Myocyte (in vitro differentiated cells): ENCODE measurements around the gene SLC25A11. TPM values are rescaled to one million over a fixed set of nuclear protein-coding genes. Genes with fewer than 3 reads are reported as not detected.
"Not testable (repeated sequence)": the region's sequence is repeated elsewhere in the genome, so short reads cannot be mapped to it uniquely, and the experiment has no call there.

ENCODE experiments used
- DNase-seq: peaks from one replicate; pipeline ENCODE4 v3.0.0-alpha.2; 2012; ENCODE audit warnings: low read depth
- total RNA-seq: library from RNA; depleted of rRNA; stranded (reverse); fragments of >200 nt; gene quantifications from 2 replicates; pipeline ENCODE4 v1.2.3, GENCODE V29; 2014

Gene SLC25A11
- total RNA-seq, 1 donor from 2014 or later, result 87.4 TPM

- peak; percentile 90 for DNase-seq
Measured at GRCh38 chr17:4945176-4945943, 5.5 kb upstream of the SLC25A11 start.

DNA sequence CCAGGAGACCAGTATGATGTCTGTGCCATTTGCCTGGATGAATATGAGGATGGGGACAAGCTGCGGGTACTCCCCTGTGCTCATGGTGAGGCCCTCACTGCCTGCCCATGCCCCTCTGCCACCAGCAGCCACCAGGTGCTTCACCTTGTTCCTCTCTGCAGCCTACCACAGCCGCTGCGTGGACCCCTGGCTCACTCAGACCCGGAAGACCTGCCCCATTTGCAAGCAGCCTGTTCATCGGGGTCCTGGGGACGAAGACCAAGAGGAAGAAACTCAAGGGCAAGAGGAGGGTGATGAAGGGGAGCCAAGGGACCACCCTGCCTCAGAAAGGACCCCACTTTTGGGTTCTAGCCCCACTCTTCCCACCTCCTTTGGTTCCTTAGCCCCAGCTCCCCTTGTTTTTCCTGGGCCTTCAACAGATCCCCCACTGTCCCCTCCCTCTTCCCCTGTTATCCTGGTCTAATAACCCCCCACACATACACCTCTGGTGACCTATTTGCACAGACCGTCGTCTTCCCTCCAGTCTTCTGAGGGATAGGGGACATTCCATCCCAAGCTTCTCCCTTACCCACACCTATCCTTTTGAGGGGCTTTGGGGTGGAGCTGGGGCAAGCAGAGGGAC is 4.8 kb upstream of the SLC25A11 start:
- DNase-seq, result no peak

DNA sequence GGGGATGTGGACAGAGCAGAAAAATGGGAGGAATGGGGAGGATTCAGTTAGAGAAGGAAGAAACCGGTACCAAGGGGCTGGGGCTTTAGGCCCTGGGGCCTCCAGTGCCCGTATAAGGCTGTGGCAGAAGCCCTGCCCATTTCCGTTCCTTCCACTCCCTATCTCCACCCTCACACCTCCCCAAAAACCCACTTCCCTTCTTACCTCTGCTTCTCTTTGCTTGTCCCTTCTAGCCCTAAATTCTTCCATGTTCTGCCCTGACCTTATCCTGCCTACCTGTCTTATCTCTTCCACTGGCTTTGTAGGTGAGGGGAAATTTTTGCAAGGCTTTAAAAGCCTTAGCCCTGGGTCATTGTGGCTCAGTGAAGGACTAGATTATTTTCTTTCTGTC is 4.3 kb upstream of the SLC25A11 start:
- no peak for DNase-seq

DNA sequence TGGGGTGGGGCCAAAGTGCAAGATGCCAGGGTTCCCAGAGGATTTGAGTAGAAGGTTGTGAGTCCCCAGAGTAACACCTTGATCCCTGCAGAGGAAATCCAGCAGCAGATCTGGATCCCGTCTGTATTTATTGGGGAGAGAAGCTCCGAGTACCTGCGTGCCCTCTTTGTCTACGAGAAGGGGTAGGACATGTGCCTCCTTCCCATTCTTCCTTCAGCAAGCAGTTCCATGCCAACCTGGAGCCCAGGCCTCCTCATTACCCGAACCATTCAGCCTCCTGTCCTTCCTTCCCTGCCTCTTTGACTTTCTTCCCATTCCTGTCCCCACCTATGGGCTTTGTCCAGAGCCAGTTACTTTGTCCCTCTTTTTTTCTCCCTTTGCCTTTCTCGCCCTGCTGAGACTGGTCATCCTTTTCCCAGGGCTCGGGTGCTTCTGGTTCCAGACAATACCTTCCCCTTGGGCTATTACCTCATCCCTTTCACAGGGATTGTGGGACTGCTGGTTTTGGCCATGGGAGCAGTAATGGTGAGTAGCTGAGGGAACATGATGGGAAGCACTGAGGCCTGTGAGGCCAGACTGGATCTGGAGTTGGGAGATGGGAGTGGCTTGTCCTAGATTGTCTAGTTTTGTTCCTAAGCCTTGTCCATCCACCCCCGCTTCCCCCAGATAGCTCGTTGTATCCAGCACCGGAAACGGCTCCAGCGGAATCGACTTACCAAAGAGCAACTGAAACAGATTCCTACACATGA is 3.1 kb upstream of the SLC25A11 start:
- DNase-seq, result no peak

DNA sequence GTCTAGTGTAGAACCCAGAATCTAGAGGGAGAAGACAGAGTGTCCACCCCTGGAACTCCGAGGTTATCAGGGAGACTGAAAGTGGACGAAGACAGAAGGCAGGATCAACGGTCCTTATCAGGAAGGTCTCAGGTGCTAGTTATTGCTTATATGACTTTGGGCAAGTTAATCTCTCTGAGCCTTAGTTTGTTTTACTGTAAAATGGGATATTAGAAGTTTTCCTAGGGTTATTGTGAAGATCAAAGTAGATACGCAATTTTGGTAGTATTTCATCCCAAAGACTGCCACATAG is 1.4 kb upstream of the SLC25A11 start:
- DNase-seq, result no peak

DNA sequence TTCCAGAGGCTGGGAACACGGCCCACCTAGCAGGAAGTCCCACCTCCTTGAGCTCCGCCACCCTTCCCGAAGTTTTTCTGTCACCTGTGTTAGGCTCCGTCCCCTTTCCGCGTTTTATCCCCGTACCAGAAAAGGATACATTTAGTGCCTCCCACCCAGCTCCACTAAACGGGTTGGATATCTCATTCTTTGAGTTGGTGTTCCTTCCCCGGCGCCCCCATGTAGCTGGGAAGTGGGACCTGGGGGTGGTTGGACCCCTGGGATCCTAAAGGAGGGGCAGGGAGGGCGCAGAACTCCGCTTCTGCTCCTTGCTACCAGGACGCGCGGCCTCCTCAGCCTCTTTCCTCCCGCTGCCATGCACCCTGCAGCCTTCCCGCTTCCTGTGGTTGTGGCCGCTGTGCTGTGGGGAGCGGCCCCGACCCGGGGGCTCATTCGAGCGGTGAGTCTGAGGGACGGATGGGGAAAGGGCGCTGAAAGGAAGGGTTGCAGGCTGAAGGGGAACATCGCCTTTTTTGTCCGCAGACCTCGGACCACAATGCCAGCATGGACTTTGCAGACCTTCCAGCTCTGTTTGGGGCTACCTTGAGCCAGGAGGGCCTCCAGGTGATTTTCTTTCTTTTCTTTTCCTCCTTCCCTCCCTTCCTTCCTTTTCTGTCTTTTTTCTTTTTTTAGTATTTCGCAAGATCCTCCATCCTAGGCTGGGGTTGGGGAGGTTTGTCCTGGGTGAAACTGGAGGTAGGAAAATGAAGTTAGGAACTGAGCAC is 891 bp upstream of the SLC25A11 start:
- no peak for DNase-seq

- no peak for DNase-seq
Measured at GRCh38 chr17:4939546-4939795, 375 bp downstream of the SLC25A11 start.

GRCh38 chr17:4938688-4939545 is 929 bp downstream of the SLC25A11 start:
- no peak for DNase-seq

- no peak for DNase-seq
Measured at GRCh38 chr17:4938069-4938491, 1.8 kb downstream of the SLC25A11 start.

DNA sequence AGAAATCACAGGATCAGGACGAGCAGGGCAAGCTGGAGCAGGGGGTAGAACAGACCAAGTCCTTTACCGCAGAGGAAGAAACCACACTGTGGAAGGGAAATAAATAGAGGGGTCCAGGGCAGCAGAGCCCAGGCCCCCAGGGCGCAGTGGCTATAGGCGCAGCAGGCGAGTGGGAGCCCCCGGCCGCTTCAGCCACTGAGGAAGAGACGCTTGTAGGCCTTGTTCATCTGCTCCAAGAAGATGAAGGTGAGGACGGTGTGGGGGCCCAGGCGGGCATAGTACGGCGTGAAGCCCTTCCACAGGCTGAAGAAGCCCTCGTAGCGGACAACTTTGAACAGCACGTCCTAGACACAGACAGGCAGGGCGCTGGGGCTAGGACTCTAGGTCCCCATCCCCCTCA is 2.3 kb downstream of the SLC25A11 start:
- DNase-seq, result no peak

DNA sequence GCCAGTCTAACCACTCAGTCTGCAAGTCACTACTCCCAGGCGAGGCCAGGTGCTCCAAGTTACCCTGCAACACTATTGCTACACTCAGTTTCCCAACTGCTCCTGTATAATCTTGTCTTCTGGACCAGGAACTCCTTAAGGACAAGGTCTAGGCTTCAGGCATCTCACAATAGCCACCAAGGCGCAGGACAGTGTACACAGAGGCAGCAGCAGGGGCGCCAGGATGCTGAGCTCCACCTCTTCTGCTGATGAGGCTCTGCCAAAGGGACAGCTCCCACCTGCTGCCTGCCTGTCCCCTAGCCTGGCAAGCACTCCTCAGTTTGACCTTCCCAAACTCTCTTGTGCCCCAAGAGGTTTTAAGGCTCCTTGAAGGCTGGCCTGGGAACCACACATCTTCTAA is 3.4 kb downstream of the SLC25A11 start:
- no peak for DNase-seq

DNA sequence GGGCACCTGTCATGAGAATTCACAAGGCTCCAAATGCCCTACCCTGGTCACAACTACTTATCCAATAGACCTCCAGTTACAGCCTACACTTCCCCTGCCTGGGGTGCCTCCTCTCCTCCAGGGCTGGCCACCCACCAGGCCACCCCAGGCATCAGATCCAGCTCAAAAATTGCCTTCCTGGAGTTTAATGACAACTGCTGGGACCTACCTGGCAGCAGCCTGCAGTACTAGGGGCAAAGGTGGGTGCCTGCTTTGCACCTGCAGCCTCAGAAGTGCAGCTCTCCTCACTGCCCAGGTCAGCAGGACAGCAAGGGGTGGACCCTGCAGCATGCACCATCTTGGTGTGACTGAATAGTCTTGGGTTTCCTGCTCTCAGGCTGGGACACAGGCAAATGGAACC is 4.2 kb downstream of the SLC25A11 start:
- no peak for DNase-seq

- DNase-seq, result peak; percentile 85
Measured at GRCh38 chr17:4934173-4934979, 5.5 kb downstream of the SLC25A11 start.

- DNase-seq, result no peak
Measured at GRCh38 chr17:4933646-4934045, 6.2 kb downstream of the SLC25A11 start.

- no peak for DNase-seq
Measured at GRCh38 chr17:4932756-4933155, 7.1 kb downstream of the SLC25A11 start.

DNA sequence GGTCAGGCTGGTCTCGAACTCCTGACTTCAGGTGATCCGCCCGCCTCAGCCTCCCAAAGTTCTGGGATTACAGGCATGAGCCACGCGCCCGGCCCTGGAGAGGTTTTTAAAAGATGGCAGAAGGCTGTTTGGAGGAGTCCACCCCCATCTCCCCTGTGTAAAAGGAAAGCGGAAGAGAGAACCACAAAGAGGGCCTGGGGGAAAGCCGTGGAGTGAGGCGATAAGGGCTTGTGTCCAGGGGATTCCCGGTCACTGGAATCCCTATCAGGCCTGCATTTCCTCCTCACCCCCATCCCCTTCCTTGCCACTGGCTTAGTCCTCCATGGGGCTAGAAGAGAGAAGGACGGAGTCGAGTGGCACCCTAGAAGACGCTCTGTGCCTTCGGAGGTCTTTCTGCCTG is 7.9 kb downstream of the SLC25A11 start, which contains the start of gene GP1BA:
GP1BA (plus strand) TSS at position 315 of the 400 bp plus-strand sequence. CDS start 328 bp downstream, outside the sequence.
- DNase-seq, result no peak

DNA sequence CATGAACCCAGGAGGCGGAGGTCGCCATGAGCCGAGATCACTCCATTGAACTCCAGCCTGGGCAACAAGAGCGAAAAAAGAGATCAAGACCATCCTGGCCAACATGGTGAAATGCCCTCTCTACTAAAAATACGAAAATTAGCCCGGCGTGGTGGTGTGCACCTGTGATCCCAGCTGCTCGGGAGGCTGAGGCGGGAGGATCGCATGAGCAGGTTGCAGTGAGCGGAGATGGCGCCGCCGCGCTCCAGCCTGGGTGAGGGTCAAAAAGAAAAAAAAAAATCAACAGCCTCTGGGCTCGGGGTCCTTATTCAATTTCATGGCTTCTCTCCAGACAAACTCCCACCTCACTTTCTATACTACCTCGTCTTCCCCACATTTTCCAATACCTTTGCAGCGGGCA is 11.0 kb downstream of the SLC25A11 start:
- no peak for DNase-seq

DNA sequence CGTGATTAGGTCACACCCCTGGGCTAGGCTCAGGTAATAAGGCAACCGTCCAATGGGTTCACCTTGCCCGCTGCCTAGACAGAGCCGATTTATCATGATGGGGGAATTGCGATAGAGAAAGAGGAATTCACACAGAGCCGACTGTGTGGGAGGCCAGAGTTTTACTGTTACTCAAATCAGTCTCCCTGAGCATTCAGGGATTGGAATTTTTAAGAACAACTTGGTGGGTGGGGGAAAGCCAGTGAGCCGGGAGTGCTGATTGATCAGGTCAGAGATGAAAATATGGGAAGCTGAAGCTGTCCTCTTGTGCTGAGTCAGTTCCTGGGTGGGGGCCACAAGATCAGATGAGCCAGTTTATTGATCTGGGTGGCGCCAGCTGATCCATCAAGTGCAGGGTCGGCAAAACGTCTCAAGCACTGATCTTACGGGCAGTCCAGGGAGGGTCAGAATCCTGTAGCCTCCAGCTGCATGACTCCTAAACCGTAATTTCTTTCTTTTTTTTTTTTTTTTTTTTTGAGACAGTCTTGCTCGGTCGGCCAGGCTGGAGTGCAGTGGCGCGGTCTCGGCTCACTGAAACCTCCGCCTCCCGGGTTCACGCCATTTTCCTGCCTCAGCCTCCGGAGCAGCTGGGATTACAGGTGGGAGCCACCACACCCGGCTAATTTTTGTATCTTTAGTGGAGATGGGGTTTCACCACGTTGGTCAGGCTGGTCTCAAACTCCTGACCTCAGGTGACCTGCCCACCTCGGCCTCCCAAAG is 13.1 kb downstream of the SLC25A11 start:
- not testable (repeated sequence) for DNase-seq

GRCh38 chr17:4921320-4921719 is 18.5 kb downstream of the SLC25A11 start:
- DNase-seq, result no peak
